ES-I3 (cell line): Measurements from ENCODE around the gene TMEM218.
"Not testable (repeated sequence)": the region's sequence is repeated elsewhere in the genome, so short reads cannot be mapped to it uniquely, and the experiment has no call there.

Experiments used
- H3K36me3 ChIP-seq: 2 replicates; pipeline ENCODE4 v1.6.1; 2013; ENCODE audit warnings: mild to moderate bottlenecking, low read length, control low read depth, moderate library complexity; ENCODE audit not compliant: insufficient read depth
- H3K4me1 ChIP-seq: 2 replicates; pipeline ENCODE4 v1.6.1; 2013; ENCODE audit warnings: mild to moderate bottlenecking, control low read depth, low read length; ENCODE audit not compliant: insufficient read depth
- H3K9ac ChIP-seq: 2 replicates; pipeline ENCODE4 v1.6.1; 2013; ENCODE audit warnings: low read depth, mild to moderate bottlenecking, low read length, moderate library complexity
- H3K9me3 ChIP-seq: 2 replicates; pipeline ENCODE4 v1.6.1; 2013; ENCODE audit warnings: mild to moderate bottlenecking, low read length, moderate library complexity; ENCODE audit not compliant: control insufficient read depth, insufficient read depth

The TMEM218 gene

GRCh38 chr11:125071435-125071834 lies 40.0 kb downstream of the TMEM218 start:
- Histone ChIP-seq H3K4me1 (peaks cover 17% of the 10 kb centered on the region; the same call in 1 of the 2 replicates), H3K9me3 (no peaks in the 10 kb centered on the region), H3K9ac (no peak overlapping the region), H3K36me3 (no peaks in the 10 kb centered on the region)

- Histone ChIP-seq H3K9me3 (no peaks in the 10 kb centered on the region), H3K9ac (no peak overlapping the region), H3K36me3 (no peaks in the 10 kb centered on the region), H3K4me1 (peaks cover 11% of the 10 kb centered on the region; the same call in 1 of the 2 replicates)
Measured at GRCh38 chr11:125070699-125071254, 40.6 kb downstream of the TMEM218 start.

GRCh38 chr11:125069796-125070195 lies 41.6 kb downstream of the TMEM218 start:
- H3K36me3 ChIP-seq = no peaks in the 10 kb centered on the region
- H3K9me3 ChIP-seq = no peaks in the 10 kb centered on the region
- H3K4me1 ChIP-seq = peaks cover 10% of the 10 kb centered on the region; the same call in 1 of the 2 replicates
- no peak overlapping the region for H3K9ac ChIP-seq

GRCh38 chr11:125069008-125069407 lies 42.4 kb downstream of the TMEM218 start:
- Histone ChIP-seq H3K9ac (no peak overlapping the region), H3K36me3 (no peaks in the 10 kb centered on the region), H3K4me1 (peaks cover 11% of the 10 kb centered on the region; the same call in 1 of the 2 replicates), H3K9me3 (no peaks in the 10 kb centered on the region)

GRCh38 chr11:125068368-125068767 lies 43.1 kb downstream of the TMEM218 start:
- Histone ChIP-seq H3K36me3 (no peaks in the 10 kb centered on the region), H3K4me1 (peaks cover 14% of the 10 kb centered on the region; the same call in 1 of the 2 replicates), H3K9ac (no peak overlapping the region), H3K9me3 (no peaks in the 10 kb centered on the region)

GRCh38 chr11:125064070-125064469 lies 47.4 kb downstream of the TMEM218 start:
- H3K36me3 ChIP-seq = no peaks in the 10 kb centered on the region
- peak overlapping the region; percentile 64 for H3K9ac ChIP-seq
- peaks cover 10% of the 10 kb centered on the region for H3K4me1 ChIP-seq
- H3K9me3 ChIP-seq = no peaks in the 10 kb centered on the region

- Histone ChIP-seq H3K36me3 (no peaks in the 10 kb centered on the region), H3K9ac (peak overlapping the region; percentile 64), H3K9me3 (no peaks in the 10 kb centered on the region), H3K4me1 (peaks cover 10% of the 10 kb centered on the region)
Measured at GRCh38 chr11:125063429-125064043, 47.9 kb downstream of the TMEM218 start.

- no peaks in the 10 kb centered on the region for H3K9me3 ChIP-seq
- peaks cover 10% of the 10 kb centered on the region for H3K4me1 ChIP-seq
- H3K36me3 ChIP-seq = no peaks in the 10 kb centered on the region
- peak within 1 kb of the TSS; percentile 64 for H3K9ac ChIP-seq
Measured at GRCh38 chr11:125062931-125063428, 48.4 kb downstream of the TMEM218 start, which contains the start of gene SLC37A2. TSS of gene SLC37A2 (plus strand) at chr11:125063305. CDS start at chr11:125063368, 63 bp downstream.

GRCh38 chr11:125062218-125062930 lies 49.1 kb downstream of the TMEM218 start:
- Histone ChIP-seq H3K9ac (peak overlapping the region; percentile 64), H3K36me3 (no peaks in the 10 kb centered on the region), H3K9me3 (no peaks in the 10 kb centered on the region), H3K4me1 (peaks cover 10% of the 10 kb centered on the region)

GRCh38 chr11:125061281-125061680 lies 50.1 kb downstream of the TMEM218 start:
- peaks cover 10% of the 10 kb centered on the region for H3K4me1 ChIP-seq
- no peaks in the 10 kb centered on the region for H3K36me3 ChIP-seq
- H3K9me3 ChIP-seq = no peaks in the 10 kb centered on the region
- no peak overlapping the region for H3K9ac ChIP-seq

GRCh38 chr11:125057693-125058016 lies 53.8 kb downstream of the TMEM218 start:
- Histone ChIP-seq H3K4me1 (peaks cover 5% of the 10 kb centered on the region; the same call in 1 of the 2 replicates), H3K9ac (no peak overlapping the region), H3K9me3 (no peaks in the 10 kb centered on the region), H3K36me3 (no peaks in the 10 kb centered on the region)

GRCh38 chr11:125056931-125057692 lies 54.3 kb downstream of the TMEM218 start:
- no peaks in the 10 kb centered on the region for H3K9me3 ChIP-seq
- H3K4me1 ChIP-seq = peaks cover under 1% of the 10 kb centered on the region; the same call in 1 of the 2 replicates
- H3K36me3 ChIP-seq = no peaks in the 10 kb centered on the region
- no peak overlapping the region for H3K9ac ChIP-seq

GRCh38 chr11:125056111-125056510 lies 55.3 kb downstream of the TMEM218 start:
- H3K9me3 ChIP-seq, H3K4me1 ChIP-seq, H3K36me3 ChIP-seq, H3K9ac ChIP-seq: not testable (repeated sequence)

GRCh38 chr11:125055107-125055715 lies 56.2 kb downstream of the TMEM218 start:
- Histone ChIP-seq H3K36me3 (no peaks in the 10 kb centered on the region), H3K9ac (no peak overlapping the region), H3K9me3 (no peaks in the 10 kb centered on the region), H3K4me1 (no peaks in the 10 kb centered on the region)
